Stimulated activated CD4-positive, alpha-beta T cell treated with anti-CD3 and anti-CD28 coated beads, Interleukin-4, amount 100 ng/mL, for 24 hours (primary cell): ENCODE results near the gene PHEX.

Experiments
- DNase-seq: peaks from one replicate; pipeline ENCODE4 v3.0.0-alpha.2; 2020

PHEX gene

DNA sequence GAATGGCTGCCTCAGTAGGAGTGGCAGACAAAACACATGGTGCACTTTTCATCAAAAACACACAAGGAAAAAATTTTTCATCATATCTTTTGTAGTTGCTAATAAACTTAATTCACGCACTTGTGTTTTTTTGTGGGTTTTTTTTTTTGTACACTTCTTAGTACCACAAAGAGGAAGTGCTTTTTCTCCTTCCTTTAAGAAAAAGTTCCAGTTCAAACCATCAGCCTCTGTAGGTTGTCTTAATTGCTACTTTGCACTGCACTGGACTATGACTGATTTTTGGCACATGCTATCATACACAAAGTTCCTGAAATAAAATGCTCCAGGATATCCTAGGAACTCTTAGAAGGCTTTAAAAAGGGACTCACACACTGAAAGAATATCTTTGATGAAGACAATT, at the start of gene PHEX:
TSS of gene PHEX (plus strand) at position 242 of the 400 bp plus-strand sequence. CDS start 681 bp downstream, outside the sequence.
- DNase-seq = no peak

DNA sequence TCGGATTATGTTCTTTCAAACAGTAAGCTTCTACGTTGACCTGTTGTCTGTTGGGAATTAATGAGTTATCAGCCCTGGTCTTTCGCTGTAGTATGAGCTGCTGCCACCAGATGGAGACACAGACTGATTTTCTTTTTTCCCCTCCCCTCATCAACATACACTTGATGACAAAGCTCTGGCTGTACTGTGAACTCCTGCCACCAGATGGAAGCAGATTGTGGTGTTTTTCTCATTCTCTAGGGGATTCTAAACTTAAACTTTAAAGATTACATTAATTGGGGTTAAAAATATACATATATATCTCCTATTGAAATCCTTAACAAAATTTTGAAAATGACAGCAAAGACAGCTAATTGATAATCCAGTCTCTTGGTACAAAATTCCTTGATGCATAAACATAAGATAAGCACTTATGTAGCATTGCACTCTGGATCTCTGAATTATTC, 46.8 kb upstream of the PHEX start:
- peak; percentile 68 for DNase-seq

DNA sequence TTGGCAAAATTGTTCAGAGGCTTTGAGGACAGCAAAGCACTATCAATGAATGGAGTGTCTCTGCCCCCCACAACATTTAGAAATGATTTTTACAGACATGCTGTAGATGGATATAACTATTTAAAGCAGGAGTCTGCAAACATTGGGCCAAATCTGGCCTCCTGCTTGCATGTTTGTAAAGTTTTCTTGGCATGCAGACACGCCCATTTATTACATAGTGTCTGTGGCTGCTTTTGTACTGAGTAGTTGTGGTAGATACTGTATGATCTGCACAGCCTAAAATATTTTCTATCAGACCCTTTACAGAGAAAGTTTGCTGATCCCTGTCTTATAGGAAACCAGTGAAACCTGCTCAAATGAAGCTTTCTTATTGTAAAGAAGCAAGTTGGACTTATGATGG, 45.5 kb upstream of the PHEX start:
- DNase-seq = no peak

DNA sequence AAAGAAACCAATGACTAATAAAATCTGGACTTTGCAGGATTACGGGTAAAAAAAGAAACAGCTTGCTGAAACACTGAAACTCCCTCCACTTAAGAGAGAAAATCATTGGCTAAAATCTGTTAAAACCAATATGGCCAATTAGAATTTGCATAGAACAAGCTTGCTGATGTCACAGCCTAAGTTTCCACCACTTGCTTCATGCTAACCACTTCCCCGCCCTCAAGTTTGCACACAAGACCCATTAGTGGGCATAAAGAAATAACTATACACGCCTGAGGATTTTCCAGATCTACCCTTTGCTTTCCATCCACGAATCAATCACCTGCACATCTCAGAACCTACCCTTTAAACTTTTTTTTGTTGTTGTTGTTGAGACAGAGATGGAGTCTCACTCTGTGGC, 42.7 kb upstream of the PHEX start:
- peak; percentile 22 for DNase-seq

DNA sequence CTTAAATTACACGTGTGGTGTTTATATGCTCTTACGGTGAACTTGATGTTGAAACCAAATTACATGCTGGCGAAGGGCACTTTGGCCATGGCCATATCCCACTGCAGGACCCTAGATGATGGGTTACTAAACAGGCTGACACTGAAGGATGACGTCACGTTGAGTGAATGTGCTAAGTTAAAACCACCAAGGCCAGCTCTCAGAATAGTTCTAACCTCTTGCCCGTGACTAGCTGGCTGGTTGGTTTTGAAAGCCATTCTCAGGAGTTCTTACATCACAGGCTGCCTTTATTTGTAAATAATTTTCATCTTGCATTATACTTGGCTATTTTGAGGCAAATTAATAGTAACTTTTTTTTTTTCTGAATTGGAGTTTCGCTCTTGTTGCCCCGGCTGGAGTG, 41.3 kb upstream of the PHEX start:
- no peak for DNase-seq

DNA sequence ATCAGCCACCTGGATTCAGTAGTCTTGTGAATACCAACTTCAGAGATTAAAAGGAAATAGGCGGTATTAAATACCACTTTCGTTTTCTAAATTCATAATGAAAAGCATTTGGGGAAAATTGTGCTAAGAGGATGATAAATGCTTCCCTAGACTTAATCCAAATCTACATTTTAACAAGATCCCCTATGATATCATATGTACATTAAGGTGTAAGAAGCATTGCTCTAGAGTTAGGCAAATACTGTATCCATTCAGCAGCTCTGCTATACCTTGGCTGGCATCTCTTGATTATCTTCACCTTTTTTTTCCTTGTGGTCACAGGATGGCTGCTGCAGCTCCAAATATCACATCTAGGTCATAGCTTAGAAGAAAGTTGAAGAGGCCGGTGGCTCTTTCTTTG, 40.6 kb upstream of the PHEX start:
- no peak for DNase-seq

DNA sequence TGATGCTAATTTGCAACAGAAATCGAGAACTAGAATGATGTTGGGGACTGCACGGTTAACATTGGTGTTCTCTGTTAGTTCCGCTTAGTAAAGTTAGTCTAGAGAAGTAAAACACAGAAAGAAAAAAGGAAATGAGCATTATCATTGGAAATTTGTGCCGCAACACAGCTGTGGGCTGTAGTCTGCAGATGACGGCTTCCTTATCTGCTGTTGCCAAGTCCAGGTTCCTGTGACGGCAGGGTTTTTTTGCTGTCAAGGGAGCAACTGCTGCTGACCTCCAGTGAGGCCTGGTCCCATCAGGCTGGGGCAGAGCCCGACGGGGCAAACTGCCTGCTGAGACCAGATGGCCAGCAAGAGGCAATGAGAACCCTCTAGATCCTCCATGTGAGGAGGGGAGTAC, 38.9 kb upstream of the PHEX start:
- DNase-seq = no peak

DNA sequence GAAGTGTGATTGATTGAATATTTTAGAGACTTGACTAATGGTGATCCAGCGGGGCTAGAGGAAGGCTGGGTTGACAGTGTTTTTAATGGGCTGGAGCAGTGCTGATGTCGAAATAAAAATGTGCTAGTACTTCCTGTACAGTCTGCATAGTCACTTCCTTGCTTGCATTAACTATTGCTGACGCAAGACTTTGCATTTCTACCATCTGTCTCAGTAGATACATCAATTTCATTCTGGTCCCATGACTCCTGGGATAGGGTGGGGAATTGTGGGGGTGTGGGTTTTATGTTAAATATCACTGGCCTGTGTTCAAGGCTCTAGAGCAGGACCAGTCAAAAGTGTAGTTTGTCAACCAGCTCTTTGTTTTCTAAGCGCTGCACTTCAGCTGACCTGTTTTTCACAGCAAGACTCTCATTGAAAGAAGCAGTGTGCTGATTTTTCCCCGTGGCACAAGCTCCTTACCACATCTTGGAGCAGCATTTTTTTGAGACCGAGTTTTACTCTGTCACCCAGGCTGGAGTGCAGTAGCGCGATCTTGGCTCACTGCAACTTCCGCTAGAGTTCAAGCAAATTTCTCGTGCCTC, 35.2 kb upstream of the PHEX start:
- no peak for DNase-seq

DNA sequence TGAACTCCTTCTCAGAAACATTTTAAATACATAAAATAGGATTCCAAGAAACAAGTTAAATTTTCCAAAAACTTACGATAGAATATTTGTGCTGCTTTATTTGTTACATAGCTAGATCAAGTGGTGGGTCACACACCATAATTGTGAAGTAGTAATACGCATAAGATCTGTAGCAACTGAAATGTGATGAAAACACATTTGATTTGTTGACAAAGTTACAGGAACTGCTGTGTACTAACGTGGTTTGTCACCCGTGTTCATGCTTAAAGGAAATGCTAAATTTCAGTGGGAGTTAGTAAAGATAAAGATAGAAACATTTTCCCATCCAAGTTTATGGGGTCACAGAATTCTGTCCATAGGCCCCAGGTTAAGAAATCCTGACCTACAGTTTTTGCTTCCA, 34.1 kb upstream of the PHEX start:
- no peak for DNase-seq

DNA sequence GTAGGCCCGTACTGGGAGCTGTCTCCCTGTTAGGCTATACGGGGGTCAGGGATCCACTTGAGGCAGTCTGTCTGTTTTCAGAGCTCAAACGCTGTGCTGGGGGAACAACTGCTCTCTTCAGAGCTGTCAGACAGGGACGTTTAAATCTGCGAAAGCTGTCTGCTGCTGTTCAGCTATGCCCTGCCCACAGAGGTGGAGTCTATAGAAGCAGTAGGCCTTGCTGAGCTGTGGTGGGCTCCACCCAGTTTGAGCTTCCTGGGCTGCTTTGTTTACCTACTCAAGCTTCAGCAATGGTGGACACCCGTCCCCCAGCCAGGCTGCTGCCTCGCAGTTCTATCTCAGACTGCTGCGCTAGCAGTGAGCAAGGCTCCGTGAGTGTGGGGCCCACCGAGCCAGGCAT, 27.3 kb upstream of the PHEX start:
- DNase-seq = no peak

DNA sequence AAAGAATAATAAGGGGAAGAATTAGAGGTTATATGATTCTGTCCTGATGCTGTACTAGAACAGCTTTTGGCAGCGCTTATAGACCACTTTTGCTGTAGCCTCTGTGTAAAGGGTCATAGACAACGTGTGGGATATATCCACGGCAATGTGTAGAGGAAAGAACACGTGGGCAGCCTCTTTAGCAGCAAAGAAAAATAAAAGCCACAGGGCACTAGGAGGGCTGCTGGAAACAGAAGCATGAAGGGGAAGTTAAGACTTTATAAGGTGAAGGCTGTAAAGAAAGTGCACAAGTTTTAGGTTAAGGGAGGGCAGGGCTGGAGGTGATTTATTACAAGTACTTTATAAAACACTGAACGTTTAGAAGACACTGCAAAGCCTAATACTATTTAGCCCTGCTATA, 20.1 kb upstream of the PHEX start:
- DNase-seq = no peak

DNA sequence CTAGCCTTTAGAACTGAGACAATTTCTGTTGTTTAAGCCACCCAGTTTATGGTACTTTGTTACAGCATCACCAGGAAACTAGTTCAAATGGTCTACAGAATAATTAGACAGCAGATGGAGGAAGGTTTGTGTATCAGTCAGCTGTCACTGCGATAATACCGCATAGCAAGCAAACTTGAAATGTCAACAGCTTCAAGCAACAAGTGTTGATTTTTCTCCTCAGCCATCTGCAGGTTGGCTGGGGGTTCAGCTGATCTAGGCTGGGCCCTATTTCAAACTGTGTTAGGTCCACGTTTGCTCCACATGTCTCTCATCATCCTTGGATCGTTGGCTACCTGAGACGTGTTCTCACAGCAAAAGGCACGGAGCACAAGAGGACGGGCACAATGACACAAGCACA, 19.2 kb upstream of the PHEX start:
- no peak for DNase-seq

DNA sequence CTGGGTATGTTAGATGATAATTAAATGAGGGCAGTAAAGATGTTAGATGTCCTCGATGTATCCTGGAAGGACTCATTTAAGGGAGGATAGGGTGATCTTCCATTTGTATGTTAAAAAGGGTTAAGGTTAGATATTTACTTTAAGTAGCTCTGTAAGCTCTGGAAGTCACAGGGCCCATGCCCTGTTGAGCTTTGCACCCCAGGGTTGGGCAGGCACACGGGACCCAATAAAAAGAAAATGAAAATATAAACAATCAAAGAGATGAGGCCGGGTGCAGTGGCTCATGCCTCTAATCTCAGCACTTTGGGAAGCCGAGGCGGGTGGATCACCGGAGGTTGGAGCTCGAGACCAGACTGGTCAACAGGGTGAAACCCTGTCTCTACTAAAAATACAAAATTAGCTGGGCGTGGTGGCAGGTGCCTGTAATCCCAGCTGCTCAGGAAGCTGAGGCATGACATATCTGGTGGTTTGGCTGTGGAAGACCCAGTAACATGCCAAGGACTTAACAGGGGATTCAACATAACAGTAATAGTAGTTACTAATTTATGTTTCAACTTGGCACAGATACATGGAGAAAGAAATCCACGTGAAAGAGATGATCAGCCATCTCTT, 16.9 kb upstream of the PHEX start:
- no peak for DNase-seq

DNA sequence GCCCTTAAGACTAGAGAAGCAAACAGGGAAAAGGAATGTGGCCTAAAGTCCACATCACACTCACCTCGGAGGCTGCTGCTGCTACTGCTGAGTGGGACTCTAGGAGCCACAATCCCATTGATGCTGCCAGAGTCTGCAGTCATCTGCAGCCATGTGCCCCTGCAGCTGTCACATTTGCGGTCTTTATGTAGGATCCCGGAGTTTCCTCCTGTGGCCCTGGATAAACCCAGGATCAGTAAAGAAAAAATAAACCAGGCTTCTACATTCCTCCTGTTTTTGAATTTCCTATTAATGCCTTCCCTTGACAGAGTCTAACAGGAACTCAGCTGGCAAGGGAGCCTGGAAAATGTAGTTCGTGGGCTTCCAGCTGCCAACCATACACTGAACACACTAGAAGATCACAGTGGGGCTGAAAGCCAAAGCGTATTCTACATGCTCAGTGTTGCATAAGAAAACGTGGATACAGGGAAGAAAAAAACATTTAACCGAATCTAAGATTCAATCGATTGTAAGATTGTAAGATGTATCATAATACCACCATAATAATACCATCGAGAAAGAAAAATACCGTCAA, 10.3 kb upstream of the PHEX start:
- no peak for DNase-seq

DNA sequence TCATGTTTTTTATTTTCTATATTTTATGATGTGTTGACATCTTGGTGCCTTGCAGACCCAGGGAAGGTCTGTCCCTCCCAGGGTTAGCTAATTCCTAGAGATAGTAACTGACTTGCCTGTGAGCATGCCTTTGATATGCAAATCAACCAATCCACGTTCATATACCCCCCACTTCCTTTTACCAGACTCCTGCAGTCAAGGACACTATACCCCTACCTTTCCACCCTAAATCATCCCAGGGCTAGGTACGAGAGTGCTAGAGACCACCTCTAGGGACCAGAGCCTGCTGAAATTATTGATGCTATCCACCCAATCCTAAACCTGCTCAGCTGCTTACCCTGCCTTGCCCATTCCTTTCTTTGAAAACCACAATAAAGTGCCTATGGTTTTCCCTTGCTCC, 7.5 kb upstream of the PHEX start:
- no peak for DNase-seq

DNA sequence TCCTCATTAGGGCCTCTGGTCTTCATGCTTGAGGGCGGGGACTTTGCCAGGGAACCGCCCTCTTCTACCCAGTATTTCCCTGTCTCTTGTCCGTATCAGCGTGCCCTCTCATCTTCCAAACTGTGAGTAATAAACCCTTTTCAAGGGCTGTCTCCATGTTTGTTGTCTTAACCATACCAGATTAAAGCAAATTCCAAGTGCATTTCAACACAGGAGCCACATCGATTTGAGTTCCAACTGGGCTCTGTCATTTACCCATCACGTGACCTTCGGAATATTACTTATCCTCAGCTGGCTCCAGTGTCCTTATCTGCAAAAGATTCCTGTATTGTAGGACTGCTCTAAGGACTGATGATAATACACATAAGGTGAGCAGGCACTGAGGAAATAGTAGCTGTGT, 6.4 kb upstream of the PHEX start:
- DNase-seq = no peak

DNA sequence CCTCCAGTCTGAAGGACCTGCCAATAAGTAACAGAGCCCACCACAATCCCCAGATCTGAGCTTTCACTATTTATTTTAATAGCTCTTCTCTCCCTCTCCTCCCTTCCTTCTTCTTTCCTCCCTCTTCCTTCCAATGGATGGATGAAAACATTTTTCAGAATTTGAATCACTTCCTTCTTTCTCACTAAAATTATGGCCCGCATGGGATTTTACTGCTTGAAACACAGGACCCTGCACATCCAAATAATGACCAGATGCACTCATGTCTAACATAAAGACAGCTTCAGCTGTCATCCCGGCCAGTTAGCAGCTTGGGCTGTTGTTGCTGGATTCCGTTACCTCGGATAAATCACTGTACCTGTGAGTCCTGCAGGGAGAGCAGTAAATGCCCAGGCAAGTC, 5.4 kb upstream of the PHEX start:
- no peak for DNase-seq

DNA sequence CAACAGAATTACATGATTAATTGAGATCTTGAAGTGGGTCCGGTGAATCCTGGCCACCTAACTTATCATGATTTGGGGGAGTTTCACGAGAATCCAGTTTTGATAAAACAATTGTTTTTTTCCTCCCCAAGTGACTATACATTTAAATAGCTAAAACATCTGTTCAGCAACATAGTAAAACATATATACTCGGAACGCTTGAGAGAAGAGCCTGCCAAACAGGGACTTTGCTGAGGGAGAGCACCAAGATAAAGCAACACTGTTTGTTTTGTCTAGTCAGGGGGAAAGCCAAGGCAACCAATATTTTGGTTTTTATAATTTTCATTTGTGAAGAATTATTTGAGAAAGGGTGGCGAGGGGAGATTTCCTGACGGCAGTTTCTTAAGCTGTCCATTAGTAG, 381 bp downstream of the PHEX start:
- DNase-seq = no peak

DNA sequence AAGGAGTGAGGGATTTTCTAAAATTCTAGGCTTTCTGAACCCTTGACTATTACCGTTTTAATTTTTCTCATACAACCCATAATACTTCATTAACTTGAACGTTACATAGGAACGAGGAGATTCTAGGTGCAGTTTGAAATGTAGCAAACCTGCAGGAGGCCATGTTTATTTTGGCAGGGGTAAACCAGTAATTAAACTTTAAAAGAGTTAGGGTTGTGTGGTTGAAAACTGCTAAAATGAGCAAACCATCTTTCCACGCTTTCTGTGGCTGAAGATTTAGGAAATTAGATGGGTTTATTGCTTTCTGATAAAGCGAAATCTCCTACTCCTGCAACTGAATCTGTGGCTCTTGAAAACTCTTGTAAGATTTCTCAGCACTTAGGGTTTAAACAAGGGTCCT, 1.7 kb downstream of the PHEX start:
- DNase-seq = no peak

DNA sequence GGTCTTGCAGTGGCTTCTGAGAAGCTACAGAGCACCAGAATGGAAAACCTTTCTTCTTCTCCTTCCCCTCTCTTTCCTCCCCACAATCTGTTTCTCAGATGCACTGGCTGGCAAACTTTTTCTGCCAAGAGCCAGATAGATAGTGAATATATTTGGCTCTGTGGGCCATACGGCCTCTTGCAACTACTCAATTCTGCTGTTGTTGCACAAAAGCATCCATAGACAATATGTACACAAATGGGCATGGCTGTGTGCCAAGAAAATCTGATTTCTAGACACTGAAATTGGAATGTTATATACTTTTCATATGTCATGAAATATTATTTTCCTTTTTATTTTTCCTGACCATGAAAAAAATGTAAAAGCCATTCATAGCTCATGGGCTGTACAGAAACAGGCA, 3.1 kb downstream of the PHEX start:
- no peak for DNase-seq

DNA sequence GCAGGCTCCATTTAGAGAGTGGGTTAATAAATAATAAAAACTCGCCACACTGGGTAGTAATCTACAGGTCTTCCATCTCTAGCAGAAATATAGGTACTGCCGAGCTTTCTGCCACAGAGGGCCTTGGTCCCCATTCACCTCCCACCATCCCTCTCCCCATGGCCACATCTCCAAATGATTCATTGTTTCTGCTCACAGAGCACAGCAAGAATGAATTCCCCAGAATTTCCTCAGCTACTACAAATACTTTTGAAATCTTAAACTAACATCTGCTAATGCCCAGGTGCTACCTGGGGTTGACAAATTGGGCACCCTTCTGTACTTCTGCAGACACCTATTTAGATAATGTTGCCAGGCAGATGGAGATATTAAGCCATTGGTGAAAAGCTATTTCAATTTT, 5.1 kb downstream of the PHEX start:
- no peak for DNase-seq

DNA sequence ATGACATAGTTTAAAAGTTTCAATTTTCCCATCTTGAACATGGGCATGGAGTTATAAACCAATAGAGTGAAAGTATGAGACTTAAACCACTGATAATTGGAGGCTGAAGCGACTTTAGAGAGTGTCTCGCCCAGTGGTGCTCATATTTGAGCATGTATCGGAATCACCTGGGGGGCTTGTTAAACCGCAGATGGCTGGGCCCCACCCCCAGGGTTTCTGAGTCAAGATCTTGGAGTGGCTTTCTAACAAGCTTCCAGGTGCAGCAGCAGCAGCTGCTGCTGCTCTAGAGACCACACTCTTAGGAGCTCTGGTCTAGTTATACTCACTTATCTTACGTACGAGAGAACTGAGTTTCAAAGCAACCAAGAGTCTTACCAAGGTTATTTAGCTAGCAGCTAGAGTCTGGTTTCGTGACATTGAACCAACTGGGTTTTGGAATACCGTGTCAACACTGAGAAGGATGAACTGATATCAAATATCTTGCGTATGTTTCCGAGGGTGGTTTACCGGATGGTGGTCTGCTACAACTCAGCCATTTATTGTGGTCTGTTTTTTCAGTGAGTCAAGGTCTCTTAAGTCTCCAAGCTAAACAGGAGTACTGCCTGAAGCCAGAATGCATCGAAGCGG, 5.9 kb downstream of the PHEX start:
- no peak for DNase-seq

DNA sequence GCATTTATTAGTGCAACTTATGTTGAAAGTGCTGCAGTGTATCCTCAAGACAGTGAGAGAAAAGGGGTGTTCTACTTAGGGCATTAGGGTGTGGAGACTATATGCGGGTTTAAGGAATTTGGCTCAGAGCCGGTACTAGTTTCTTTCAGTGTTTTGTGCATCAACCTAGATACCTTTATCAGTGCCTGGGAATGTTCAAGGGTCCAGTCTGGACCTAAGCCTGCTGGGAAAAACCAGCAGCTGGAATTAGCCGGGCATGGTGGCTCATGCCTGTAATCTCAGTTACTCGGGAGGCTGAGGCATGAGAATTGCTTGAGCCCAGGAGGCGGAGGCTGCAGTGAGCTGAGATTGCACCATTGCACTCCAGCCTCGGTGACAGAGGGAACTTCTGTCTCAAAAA, 7.4 kb downstream of the PHEX start:
- DNase-seq = no peak

DNA sequence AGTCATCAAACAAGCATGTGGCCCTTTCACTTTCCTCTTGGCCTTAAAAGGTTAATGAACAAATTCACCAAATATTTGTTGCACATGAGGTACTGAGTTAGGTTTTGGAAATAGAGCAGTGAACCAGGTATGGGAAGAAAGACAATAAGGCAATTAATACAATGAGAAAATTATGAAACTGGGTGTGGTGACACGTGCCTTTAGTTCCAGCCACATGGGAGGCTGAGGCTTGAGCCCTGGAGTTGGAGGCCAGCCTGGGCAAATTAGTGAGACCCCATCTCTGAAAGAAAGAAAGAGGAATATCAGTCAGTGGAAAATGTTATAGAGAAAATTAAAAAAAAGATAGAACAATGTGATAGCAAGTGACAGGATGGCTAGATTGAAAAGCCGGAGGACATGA, 8.1 kb downstream of the PHEX start:
- DNase-seq = no peak
